HG03025 (cell line): ENCODE results near the gene ELAPOR2.
A peak's percentile ranks its signal among the peaks of the same experiment; 100 is the strongest.
"Not testable (repeated sequence)": the region's sequence is repeated elsewhere in the genome, so short reads cannot be mapped to it uniquely, and the experiment has no call there.

ENCODE experiments used
- ATAC-seq: cut with Tn5 transposase; IDR thresholded peaks from one replicate; pipeline ENCODE4 v1.9.1; 2021; ENCODE audit warnings: mild to moderate bottlenecking, moderate library complexity; ENCODE audit not compliant: unreplicated experiment, low FRiP score

Gene ELAPOR2, protein sequence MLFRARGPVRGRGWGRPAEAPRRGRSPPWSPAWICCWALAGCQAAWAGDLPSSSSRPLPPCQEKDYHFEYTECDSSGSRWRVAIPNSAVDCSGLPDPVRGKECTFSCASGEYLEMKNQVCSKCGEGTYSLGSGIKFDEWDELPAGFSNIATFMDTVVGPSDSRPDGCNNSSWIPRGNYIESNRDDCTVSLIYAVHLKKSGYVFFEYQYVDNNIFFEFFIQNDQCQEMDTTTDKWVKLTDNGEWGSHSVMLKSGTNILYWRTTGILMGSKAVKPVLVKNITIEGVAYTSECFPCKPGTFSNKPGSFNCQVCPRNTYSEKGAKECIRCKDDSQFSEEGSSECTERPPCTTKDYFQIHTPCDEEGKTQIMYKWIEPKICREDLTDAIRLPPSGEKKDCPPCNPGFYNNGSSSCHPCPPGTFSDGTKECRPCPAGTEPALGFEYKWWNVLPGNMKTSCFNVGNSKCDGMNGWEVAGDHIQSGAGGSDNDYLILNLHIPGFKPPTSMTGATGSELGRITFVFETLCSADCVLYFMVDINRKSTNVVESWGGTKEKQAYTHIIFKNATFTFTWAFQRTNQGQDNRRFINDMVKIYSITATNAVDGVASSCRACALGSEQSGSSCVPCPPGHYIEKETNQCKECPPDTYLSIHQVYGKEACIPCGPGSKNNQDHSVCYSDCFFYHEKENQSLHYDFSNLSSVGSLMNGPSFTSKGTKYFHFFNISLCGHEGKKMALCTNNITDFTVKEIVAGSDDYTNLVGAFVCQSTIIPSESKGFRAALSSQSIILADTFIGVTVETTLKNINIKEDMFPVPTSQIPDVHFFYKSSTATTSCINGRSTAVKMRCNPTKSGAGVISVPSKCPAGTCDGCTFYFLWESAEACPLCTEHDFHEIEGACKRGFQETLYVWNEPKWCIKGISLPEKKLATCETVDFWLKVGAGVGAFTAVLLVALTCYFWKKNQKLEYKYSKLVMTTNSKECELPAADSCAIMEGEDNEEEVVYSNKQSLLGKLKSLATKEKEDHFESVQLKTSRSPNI

DNA sequence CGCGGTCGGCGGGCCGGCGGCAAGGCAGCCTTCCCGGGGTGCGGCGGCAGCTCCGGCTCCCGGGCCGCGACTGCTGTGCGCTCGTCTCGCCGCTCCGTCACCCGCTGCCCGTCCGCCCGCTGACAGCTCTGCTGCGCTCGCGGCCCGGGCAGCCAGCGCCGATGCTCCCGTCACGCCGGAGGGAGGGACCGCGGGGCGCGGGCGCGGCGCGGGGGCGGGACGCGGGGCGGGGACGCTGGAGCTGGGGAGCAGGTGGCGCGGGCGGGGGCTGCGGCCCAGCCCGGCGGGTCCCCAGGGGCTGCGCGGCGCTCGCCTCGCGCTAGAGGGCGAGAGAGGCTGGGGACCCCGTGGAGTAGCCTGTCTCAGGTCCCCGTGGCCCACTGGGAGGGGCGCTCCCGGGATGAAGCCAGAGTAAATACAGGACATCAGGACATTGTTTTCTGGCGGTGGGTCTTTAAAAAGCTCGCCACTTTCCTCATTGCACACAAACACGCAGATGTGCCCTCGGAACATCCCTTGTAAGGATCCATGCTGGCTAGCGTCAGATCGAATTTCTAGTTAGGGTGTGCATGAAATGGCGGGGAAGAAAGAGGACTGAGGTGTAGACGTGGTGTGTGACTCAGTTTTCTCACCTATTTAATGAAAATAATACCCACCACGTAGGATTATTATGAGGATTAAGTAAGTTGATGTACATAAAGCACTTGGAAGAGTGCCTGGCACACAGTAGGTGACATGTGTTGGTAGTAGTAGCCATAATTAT, at the start of gene ELAPOR2:
Gene ELAPOR2, minus strand, starts transcription at position 130 of the 763 bp plus-strand sequence. CDS start 141 bp downstream, outside the sequence.
- ATAC-seq, result peak; percentile 96

DNA sequence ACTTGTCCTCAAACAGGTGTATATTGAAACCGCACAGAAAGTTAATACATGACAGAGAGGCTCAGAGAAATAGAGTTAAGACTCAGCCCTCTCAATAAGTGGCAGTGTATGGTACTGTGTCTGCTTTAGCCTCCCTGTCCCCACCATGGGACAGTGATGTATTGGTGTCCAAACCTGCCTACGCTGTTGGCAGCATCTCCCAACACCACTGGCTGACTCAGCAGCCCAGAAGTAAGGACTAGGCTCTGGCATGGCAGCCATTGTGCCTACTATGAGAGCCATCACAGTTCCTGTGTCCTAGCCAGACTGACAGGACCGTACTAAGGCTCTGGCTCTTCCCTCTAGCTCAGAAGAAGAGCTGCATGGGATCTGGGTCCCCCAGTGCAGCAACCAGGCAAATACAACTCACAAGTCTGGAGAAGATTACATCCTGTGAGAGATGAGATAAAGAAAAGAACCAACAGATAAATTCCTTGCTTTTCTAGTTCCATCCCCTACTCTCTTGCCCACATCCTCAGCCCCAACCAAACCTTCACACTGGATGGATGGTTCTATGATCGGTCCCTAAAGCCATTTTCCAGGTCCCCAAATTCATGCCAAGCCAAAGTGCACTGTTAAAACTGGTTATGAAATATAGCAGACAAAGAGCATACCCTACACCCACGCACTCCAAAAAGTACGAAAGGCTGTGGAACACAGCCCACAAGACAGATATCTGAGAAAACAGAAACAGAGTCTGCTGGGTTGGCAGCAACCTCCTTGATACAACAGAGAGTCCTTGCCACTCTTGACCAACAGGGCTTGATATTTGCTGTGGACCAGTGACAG, 48.7 kb upstream of the ELAPOR2 start:
- ATAC-seq, result no peak

DNA sequence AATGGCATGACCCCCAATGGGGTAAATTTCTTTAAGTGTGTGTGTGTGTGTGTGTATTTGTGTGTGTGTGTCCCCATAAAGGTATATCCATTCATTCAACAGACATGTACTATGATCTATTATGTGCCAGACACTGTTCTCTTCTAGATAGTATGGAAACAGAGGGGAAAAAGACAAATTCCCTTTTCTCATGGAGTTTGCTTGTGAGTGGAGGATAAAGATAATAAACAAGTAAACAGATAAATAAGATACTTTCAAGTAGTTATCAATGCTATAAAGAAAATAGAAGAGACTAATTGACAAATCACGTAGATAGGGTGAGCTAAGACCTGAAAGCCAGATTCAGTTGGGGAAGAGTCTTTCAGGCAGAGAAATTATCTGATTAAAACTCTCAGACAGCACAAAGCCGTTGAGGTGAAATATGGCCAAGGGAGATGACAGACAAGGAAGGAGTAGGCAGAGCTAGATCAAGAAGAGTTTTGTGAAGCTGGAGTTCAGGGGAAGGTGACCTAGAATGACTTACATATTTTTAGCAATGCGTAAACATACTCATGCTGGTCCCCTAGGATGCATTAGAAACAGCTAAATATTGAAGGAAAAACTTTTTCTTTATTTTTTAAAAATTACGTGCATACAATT, 47.6 kb upstream of the ELAPOR2 start:
- no peak for ATAC-seq

DNA sequence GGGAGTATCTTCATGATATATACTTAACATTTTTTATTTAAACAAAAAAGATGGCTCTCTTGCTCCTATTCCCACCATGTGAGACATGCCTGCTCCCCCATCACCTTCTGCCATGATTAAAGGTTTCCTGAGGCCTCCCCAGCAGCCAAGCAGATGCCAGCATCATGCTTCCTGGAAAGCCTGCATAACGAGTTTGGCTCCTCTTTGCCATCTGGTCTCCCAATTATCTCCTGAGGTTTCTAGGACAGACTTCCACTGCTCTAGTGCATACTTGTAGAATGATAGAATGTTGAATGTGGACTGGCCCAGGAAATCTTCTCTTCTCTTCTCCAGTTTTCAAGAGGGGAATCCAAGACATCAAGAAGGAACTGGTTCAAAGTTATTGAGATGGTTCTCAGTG, 45.9 kb upstream of the ELAPOR2 start:
- ATAC-seq, result no peak

DNA sequence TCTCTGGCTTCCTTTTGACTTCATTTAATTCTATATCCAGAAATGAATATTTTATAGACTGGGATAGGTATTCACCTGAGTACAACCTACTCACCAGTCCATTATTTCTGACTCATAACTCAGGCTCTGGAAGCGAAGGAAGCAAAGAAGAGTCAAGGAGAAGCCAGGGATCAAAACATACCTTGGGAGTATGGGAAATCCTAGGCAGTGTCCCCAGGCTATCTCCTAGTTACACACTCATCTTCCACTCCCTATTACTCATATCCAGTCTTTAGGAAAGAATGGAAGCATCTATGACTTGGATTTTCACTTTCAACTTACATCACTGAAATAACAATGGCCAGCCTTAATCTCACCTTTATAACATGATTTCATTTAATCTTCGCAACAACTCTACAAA, 40.9 kb upstream of the ELAPOR2 start:
- no peak for ATAC-seq

DNA sequence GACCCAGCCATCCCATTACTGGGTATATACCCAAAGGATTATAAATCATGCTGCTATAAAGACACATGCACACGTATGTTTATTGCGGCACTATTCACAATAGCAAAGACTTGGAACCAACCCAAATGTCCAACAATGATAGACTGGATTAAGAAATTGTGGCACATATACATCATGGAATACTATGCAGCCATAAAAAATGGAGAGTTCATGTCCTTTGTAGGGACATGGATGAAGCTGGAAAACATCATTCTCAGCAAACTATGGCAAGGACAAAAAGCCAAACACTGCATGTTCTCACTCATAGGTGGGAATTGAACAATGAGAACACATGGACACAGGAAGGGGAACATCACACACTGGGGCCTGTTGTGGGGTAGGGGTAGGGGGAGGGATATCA, 37.9 kb upstream of the ELAPOR2 start:
- ATAC-seq, result not testable (repeated sequence)

DNA sequence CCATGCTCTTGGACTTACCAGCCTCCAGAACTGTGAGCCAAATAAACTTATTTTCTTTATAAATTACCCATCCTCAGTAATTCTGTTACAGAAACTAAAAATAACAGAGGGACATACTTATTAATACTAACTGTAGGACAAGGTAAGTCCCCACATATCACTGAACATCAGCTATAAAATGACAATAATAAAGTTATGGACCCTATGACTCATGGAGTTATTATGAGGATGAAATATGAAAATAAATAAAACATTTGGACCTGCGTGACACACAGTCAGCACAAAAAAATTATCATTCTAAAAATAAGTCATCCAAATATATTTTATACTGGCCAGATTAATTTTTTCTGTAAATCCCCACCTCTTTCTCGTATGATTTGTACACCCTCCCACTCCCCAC, 34.9 kb upstream of the ELAPOR2 start:
- no peak for ATAC-seq

DNA sequence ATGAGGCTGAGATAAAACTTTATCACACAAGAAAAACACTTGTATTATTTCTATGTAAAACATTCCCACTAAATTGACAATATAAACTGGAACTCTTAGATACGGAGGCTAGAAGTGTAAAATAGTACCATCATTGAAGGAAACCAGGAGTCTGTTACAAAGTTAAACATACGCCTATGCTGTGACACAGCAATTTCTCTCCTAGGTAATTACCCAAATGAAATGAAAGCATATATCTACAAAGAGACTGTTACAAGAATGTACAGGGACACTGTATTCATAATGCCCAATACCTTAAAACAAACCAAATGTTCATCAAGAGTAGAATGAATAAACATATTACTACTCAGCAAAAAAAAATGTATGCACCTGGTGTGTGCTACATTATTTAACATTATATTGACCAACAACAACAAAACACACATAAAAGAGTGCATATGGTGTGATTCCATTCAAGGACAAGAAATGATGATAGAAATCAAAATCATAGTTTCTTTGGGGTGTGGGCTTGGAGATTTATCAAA, 33.2 kb upstream of the ELAPOR2 start:
- no peak for ATAC-seq

DNA sequence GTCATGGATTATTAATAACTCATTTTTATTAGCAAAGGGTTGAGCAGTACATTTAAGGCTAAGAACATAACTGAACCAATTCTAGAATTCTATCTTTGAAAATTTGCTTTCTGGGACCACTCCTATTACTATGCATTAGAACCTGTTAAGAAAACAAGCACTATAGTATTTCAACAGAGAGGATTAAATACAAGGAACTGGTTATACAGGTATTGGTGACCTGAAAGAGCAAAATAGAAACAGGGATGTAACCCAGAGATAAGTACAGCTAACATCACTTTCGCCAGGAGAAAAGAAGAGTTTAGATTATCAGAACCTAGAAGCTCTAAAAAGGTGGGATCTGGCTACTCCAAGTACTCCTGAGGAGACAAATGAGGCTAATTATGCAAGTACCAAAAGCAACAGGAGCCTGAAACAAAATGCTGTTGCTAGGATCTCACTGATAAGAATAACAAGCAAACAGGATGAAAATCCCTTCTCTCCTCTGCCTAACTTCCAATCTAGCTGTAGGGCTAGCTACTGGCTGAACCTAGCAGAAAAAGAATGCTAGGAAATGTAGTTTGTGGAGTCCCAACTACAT, 32.1 kb upstream of the ELAPOR2 start:
- no peak for ATAC-seq

DNA sequence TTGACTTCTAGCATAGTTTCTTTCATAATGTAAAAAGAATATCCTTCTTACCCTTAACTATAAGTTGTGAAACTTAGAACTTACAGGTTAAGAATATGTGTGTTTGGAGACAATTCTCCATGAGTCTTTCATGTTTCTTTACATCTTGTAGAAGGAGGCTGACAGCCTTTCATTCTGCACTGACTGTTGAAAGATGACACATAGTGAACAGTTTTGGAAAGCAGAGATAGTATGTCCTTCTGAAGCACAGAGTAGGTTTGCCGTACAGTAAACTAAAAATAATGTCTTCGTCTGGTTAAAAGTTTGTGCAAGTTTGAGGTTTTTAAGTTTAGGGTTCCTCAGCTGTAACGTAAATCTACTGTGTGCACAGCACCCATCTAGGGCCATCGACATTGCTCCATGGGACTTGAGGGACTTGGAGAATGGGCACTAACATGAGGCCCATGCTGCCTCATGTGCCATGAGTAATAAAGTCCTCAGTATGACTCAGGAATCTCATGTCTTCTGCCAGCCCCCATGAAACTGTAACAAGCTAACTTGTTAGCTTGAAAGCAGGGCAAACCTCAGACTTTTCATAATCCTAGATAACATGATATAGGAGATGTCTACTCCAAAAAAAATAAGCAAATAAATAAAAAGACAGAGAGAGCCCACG, 24.5 kb upstream of the ELAPOR2 start:
- ATAC-seq, result no peak

DNA sequence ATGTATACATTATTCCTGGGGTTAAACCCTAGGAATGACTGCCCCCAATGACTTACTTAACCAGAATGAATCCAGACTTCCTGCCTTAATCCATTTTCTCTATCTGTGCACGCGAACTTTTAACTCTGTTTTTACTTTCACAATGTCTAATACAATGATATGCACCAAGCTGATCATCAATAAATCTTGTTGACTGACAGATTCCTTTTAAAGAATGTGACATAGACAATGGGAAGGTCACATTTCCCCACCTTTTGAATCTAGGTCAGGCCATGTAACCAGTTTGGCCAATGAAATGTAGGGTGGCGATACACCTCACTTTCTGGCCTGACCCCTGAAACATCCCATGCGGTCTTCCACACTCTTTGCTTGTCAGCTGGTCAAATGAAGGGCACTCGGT, 23.2 kb upstream of the ELAPOR2 start:
- no peak for ATAC-seq

DNA sequence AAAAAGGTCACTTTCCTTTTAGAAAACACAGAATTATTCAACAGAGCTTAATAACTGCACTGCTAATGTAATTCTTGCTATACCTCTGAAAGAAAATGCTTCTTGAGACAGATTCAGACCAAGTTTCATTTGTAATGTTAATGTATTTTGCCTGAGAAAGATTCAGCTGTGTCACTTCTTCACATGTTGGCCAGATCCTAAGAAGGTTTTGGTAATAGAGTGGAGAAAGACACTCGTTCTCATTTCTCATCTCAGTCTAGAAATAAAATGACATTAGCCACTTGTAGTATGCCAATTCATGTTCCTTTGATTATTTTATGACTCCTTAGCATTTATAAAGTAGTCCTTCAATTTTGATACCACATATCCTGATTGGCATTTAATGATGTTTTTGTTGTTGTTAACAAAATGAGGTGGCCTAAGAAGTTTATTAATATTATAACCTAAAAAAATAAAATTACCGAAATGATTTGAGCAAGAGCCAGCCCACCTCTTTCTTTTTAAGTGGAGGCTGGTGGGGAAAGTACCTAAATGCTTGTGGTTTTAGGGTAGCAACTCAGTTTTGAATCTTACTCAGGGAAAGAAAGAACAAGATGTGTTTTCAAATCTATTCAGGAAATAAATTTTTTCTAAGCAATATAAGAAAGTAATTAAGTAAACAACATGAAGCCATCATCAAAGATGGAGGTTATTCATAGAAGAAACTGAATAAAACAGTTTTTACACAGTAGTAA, 16.4 kb upstream of the ELAPOR2 start:
- ATAC-seq, result peak; percentile 91

DNA sequence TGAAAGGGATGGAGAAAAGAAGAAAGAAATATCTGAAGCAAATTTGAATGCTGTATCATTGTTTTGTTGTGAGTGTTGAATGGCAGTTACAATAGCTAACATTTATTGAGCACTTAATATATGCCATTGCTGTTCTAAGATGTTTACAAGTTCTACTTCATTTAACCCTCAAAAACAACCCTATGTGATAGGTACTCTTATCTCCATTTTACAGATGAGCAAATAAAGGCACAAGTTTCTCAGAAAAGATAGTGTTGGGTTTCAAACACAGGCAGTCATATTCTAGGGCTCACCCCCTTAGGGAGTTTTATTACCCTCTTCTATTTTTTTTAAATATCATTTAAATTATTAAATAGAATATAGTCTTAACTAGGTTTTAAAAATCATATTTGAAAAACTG, 8.3 kb upstream of the ELAPOR2 start:
- ATAC-seq, result no peak

DNA sequence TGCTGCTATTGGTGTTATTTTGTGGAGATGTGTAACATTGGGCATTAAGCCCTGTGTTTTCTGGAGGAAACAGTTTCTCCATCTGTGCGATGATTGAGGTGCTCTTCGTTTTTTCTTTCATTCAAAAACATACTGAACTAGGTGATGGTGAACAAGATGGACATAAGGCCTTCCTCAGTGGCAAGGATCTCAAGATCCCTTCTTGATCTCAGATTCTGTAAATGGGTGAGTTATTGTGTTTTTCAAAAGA, 759 bp upstream of the ELAPOR2 start:
- ATAC-seq, result no peak

DNA sequence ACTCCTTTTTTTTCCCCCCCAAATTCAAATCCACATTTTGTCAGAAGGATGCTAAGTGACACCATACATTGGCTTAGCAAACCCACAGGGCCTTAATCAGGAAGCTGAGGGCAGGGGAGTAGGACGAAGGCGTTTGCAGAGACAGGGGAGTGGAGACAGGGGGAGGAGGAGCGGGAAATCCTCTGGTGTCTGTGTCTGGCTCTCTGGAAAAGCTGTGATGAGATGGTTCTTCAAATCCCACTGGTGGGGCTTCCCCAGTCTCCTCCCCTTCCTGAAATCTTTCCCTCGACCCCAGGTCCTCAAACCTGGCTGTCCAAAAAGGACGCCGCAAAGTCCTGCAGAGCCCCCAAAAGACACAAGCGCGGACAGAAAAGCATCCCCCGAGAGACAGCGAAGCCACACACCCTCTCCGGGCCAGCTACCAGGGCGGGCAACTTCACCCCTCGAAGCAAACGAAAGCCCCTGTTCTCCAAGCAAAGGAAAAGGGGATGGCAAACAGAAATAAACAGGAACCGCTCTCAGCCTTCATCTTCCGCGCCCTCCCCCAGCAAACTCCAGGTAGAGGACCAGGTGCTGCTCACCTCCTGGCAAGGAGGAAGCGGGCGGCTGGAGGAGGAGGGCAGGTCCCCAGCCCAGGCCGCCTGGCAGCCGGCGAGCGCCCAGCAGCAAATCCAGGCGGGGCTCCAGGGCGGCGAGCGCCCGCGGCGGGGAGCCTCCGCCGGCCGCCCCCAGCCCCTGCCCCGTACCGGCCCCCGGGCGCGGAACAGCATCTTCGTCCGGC, 520 bp downstream of the ELAPOR2 start:
- peak; percentile 39 for ATAC-seq

DNA sequence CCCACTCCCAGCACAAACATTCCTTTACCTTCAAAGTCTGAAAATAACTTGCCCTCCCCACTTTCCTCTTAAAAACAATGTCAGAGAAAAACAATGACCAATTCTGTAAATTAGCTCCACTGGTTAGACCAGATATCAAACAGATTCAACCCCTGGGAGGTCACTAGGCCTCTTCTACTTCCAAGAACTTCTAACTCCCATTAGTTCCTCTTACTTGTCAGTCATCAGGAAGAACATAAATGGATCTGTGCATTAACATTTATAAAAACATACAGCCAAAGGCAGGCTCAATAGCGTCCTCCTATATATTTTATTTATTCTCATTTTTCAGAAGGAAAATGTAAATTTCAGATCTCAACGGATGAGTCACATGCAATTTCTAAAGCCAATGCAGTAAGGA, 2.2 kb downstream of the ELAPOR2 start:
- no peak for ATAC-seq

DNA sequence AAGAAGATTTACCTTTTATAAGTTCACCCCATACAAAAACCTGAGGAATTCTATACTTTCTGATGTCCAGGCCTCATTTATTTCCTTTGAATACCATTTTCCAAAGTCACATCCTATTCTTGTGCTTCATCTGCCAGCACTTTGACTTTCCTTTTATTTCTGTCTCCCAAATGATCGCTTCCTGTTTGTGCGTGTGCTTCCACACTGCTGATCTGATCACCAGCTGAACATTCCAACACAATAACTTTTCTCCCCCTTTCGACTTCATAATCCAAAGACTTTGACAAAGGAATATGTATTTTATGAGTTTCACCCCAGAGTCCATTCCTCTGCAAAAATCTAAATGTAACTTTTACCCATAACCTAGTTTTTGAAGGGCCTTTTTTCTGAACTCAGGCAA, 3.1 kb downstream of the ELAPOR2 start:
- ATAC-seq, result no peak
